Epithelial cell of esophagus (primary cell): ENCODE results near the gene SOD1.

ENCODE experiments used
- DNase-seq: peaks from one replicate; pipeline ENCODE4 v3.0.0; 2010; ENCODE audit warnings: low read depth
- H3K4me3 ChIP-seq: 2 replicates; pipeline ENCODE4 v1.5.1; 2011; ENCODE audit warnings: mild to moderate bottlenecking, low read length, control low read depth
- TF ChIP-seq, protein P1 (sequence below): IDR thresholded peaks from 2 replicates; pipeline ENCODE4 v1.5.1; 2011; ENCODE audit warnings: low read depth, mild to moderate bottlenecking, low read length, control low read depth, inconsistent platforms; ENCODE audit not compliant: insufficient read depth; ENCODE audit errors: missing control alignments

The SOD1 gene

DNA sequence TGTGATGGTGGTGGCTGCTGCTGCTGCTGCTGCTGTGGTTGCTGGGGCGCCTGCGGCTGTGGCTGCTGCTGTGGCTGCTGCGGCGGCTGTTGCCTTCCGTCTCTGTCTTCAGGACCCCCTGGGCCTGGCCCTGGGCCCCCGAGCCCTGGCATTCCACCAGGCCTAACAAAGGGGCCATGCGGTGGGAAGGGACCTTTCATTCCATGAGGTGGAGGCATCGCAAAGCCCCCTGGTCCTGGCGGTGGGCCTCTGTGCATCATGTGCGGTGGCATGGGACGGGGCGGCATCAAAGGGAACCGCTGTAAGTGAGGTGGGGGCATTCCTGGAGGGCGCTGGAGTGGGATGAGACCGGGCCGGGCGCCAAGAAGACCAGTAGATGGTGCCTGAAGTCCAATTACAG, 12.4 kb downstream of the SOD1 start:
- DNase-seq, result no peak
- H3K4me3 ChIP-seq, result no peak overlapping the region
- TF ChIP-seq, protein P1, sequence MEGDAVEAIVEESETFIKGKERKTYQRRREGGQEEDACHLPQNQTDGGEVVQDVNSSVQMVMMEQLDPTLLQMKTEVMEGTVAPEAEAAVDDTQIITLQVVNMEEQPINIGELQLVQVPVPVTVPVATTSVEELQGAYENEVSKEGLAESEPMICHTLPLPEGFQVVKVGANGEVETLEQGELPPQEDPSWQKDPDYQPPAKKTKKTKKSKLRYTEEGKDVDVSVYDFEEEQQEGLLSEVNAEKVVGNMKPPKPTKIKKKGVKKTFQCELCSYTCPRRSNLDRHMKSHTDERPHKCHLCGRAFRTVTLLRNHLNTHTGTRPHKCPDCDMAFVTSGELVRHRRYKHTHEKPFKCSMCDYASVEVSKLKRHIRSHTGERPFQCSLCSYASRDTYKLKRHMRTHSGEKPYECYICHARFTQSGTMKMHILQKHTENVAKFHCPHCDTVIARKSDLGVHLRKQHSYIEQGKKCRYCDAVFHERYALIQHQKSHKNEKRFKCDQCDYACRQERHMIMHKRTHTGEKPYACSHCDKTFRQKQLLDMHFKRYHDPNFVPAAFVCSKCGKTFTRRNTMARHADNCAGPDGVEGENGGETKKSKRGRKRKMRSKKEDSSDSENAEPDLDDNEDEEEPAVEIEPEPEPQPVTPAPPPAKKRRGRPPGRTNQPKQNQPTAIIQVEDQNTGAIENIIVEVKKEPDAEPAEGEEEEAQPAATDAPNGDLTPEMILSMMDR, result no peak

DNA sequence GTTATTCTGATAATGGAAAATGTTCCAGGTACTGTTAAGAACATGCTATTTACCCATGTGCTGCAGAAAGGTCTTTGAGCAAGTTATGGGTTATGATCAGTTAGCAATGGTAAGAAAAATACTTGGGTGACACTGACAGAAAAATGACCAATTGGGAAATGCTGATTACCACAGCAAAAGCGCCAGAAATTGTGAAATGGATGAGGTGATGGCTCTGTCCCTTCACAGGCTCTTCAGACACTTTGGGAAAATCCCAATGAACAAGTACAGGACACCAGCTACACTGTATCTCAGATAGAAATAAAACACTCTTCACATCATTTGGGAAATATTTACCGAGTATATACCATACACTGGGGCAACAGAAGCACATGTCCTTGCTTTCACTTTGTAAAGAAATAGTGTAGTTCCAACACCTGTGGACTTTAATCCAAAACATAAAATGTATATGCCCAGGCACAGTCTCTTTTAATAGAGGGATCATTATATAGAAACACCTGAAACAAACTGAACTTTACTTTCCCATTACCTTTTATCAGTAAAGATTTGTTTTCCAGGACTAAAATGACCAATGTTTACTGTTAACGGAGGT, 13.9 kb downstream of the SOD1 start:
- H3K4me3 ChIP-seq, result no peak overlapping the region
- no peak for DNase-seq
- TF ChIP-seq, protein P1, result no peak

DNA sequence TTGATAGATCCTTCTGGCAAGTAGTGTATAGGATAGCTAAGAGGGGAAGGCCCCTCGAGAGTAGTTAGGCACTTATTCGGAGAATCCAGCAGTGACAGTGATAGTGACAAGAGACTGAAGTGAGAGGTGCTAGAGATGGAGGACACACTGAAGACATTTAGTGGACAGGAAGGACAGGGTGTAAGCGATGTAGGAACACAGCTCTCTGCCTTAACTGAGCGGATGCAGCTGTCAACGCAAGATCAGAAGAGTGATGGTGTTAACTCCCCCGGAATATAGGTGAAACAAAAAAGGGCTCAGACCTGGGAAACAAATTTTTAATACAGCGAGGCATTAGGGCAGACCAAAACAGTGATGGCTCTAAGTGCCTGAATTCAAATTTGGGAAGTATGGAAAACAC, 15.8 kb downstream of the SOD1 start:
- TF ChIP-seq, protein P1, result no peak
- no peak for DNase-seq
- H3K4me3 ChIP-seq, result no peak overlapping the region

DNA sequence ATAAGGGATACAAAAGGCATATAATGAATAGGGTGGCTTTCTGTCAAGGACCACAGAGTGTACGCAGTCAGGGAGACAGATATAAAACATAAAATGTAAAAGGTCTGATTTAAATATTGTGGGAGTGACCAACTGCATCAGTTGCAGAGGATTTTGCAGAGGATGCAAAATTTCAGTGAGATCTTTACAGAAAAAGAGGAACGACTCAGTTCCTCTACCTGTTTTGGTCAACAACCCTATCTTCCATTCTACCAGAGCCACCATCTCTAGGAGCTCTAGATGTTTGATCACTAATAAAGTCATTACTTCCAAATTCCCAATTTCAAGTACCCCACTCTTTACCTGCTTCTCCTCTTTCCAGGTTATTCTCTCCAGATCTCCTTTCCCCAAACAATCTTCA, 16.5 kb downstream of the SOD1 start:
- H3K4me3 ChIP-seq, result no peak overlapping the region
- TF ChIP-seq, protein P1, result no peak

DNA sequence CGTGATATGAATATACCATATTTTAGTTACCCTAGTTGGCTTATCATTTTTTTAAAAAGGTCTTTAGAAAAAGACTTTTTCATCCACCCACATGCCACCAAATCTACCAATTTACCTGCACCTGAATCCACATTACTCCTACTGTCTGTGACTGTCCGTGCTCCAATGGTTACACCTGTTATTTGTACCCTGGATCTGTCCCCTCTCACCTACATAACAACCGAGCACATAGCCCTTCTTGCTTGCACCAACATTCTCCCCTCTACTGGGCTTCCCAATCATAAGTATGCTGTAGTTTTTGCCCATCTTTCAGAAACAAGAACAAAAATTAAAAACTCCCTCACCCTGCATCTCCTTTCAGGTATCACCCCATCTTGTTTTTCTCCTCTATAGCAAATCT, 17.6 kb downstream of the SOD1 start:
- no peak for DNase-seq
- H3K4me3 ChIP-seq, result no peak overlapping the region
- TF ChIP-seq, protein P1, result no peak

More for the DNA sequence above, 16.5 kb downstream of the SOD1 start:
- DNase-seq, result no peak

DNA sequence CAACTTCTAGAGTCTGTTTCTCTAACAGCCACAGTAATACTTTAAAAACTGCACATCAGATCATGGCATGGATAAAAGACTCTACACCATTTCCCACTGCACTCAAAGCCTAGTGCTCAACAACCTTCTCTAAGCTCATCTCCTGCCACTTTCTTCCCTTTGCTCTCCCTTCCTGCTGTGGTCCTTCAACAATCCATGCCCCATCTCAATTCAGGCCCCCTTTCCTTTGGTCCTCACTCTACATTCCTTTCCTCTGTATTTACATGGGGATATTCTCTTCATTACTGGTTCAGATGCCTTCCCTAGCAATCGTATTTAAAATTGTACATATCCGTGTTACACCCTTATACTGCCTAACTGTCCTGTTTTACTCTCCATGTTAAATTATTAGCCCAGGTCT, 19.0 kb downstream of the SOD1 start:
- H3K4me3 ChIP-seq, result no peak overlapping the region
- TF ChIP-seq, protein P1, result no peak
- no peak for DNase-seq

DNA sequence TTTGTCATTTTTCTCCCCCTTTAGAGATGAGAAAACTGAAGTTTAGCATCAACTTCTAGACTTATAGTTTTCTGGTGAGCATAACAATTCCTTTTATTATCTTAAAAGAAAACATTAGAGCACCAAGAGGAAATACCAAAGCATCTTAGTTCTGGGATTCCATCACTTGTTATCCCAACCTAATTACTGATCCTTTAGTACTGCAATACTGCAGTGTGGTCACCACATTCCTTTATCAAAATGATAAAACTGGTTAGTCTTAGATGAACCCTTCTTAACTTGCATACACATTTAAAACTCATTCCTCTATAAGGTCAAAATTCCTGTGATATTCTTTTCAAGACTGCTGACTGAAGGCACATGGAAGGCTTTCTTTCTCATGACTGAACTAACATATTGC, 23.1 kb downstream of the SOD1 start:
- no peak for DNase-seq
- no peak overlapping the region for H3K4me3 ChIP-seq
- TF ChIP-seq, protein P1, result no peak
